Measurements from ENCODE around the gene LMBRD2.

- no peak for TF ChIP-seq EP300 (IDR thresholded peaks at IDR 0.05; ENCODE audit: borderline replicate concordance in 1 of 2, low read depth in 2 of 2, low read length in 2 of 2)
- TF ChIP-seq CTCF (IDR thresholded peaks at IDR 0.05; ENCODE audit: control extremely low read depth in 1 of 3, insufficient read depth in 1 of 3, low read depth in 1 of 3, low read length in 3 of 3) = no peak
- no peak for TF ChIP-seq GABPA (IDR thresholded peaks at IDR 0.05; ENCODE audit: borderline replicate concordance, insufficient read depth, low read length)
- TF ChIP-seq EZH2 (IDR thresholded peaks at IDR 0.05; ENCODE audit: low read depth, low read length, severe bottlenecking) = no peak
- TF ChIP-seq CHD1 (IDR thresholded peaks at IDR 0.05; ENCODE audit: low read depth, low read length) = no peak
- no peak for TF ChIP-seq ATF3 (IDR thresholded peaks at IDR 0.05; ENCODE audit: insufficient read depth, low read depth, low read length)
- no peak for TF ChIP-seq KDM1A (IDR thresholded peaks at IDR 0.05; ENCODE audit: borderline replicate concordance, low read length)
- no peak for TF ChIP-seq NRF1 (IDR thresholded peaks at IDR 0.05; ENCODE audit: low read depth, low read length)
- no peak for TF ChIP-seq SUZ12 (IDR thresholded peaks at IDR 0.05; ENCODE audit: low read length)
- TF ChIP-seq TAF1 (IDR thresholded peaks at IDR 0.05; ENCODE audit: low read depth, low read length) = no peak
- TF ChIP-seq POLR2AphosphoS5 (IDR thresholded peaks at IDR 0.05; ENCODE audit: low read depth, low read length) = no peak
- TF ChIP-seq RNF2 (IDR thresholded peaks at IDR 0.05; ENCODE audit: borderline replicate concordance, low read depth, low read length, missing control alignments, poor library complexity, severe bottlenecking) = no peak
- TF ChIP-seq POLR2A (IDR thresholded peaks at IDR 0.05; ENCODE audit: control extremely low read depth in 1 of 2, low read depth in 2 of 2, low read length in 2 of 2) = no peak
Observed at GRCh38 chr5:36054647-36055046, 97.0 kb downstream of the LMBRD2 start.

All from H1 (cell line).